ENCODE data around the gene TDRD9.
"Not testable (repeated sequence)": the region's sequence is repeated elsewhere in the genome, so short reads cannot be mapped to it uniquely, and the experiment has no call there.

Gene TDRD9

GRCh38 chr14:103891667-103892215 is 36.5 kb upstream of the TDRD9 start:
- DNase-seq = no peak

- no peak for DNase-seq
Observed at GRCh38 chr14:103892247-103892646, 36.0 kb upstream of the TDRD9 start.

- no peak for DNase-seq
Observed at GRCh38 chr14:103894034-103894722, 34.1 kb upstream of the TDRD9 start.

- DNase-seq = no peak
Observed at GRCh38 chr14:103894723-103895059, 33.6 kb upstream of the TDRD9 start.

- peak; percentile 3 for DNase-seq
Observed at GRCh38 chr14:103896578-103896977, 31.7 kb upstream of the TDRD9 start.

GRCh38 chr14:103897075-103897947 is 30.9 kb upstream of the TDRD9 start:
- DNase-seq = no peak

- DNase-seq = no peak
Observed at GRCh38 chr14:103898204-103898603, 30.1 kb upstream of the TDRD9 start.

GRCh38 chr14:103898711-103899110 is 29.5 kb upstream of the TDRD9 start:
- no peak for DNase-seq

- DNase-seq = no peak
Observed at GRCh38 chr14:103899316-103899715, 28.9 kb upstream of the TDRD9 start.

- DNase-seq = no peak
Observed at GRCh38 chr14:103899833-103900232, 28.4 kb upstream of the TDRD9 start.

GRCh38 chr14:103904493-103905107 is 23.7 kb upstream of the TDRD9 start:
- no peak for DNase-seq

- peak; percentile 65 for DNase-seq
Observed at GRCh38 chr14:103905842-103906456, 22.3 kb upstream of the TDRD9 start.

- DNase-seq = no peak
Observed at GRCh38 chr14:103908580-103908979, 19.7 kb upstream of the TDRD9 start.

GRCh38 chr14:103909531-103910261 is 18.6 kb upstream of the TDRD9 start:
- no peak for DNase-seq

- peak; percentile 71 for DNase-seq
Observed at GRCh38 chr14:103910262-103910935, 17.9 kb upstream of the TDRD9 start.

- no peak for DNase-seq
Observed at GRCh38 chr14:103910984-103911383, 17.3 kb upstream of the TDRD9 start.

GRCh38 chr14:103915616-103916015 is 12.6 kb upstream of the TDRD9 start:
- DNase-seq = no peak

- DNase-seq = no peak
Observed at GRCh38 chr14:103916636-103917262, 11.5 kb upstream of the TDRD9 start.

GRCh38 chr14:103920981-103921854 is 7.0 kb upstream of the TDRD9 start:
- DNase-seq = peak; percentile 91

GRCh38 chr14:103921855-103922200 is 6.4 kb upstream of the TDRD9 start:
- DNase-seq = not testable (repeated sequence)

Data from NCI-H82 (cell line).